Activated CD4-positive, alpha-beta memory T cell treated with anti-CD3 and anti-CD28 coated beads, Interleukin-2, amount 10 ng/mL, durations not matched to agents 7 days and 5 days (primary cell): ENCODE measurements around the gene FGF4. TPM values are rescaled to one million over a fixed set of nuclear protein-coding genes. Genes with fewer than 3 reads are reported as not detected.

Experiments used
- total RNA-seq, 2 experiments: library from RNA; stranded (reverse); gene quantifications; one replicate each; pipeline ENCODE4 v1.2.3, GENCODE V29; 2021

Gene FGF4
- total RNA-seq, 2 experiments from 2014 or later = not detected

Other genes starting within 250 kb of the FGF4 start
- gene CCND1, start 134.2 kb downstream of the FGF4 start, total RNA-seq = under 1 TPM; 0.05 to 0.08 TPM
- gene LTO1, start 100.0 kb downstream of the FGF4 start, total RNA-seq = 10 to 100 TPM; 23.4 to 25.5 TPM
- not detected for gene FGF19, start 71.3 kb downstream of the FGF4 start, total RNA-seq
- not detected for gene FGF3, start 44.1 kb upstream of the FGF4 start, total RNA-seq